HCT116 (cell line): Measurements from ENCODE around the gene KLK6. TPM values are rescaled to one million over a fixed set of nuclear protein-coding genes. Genes with fewer than 3 reads are reported as not detected.

Source experiments
- ATAC-seq: fragments of 200-7000 bp; cut with Tn5 transposase; 2 replicates; pipeline ENCODE4 v1.9.1; 2020; ENCODE audit warnings: mild to moderate bottlenecking, moderate library complexity
- BruUV-seq: library from RNA; stranded (reverse); fragments of 400-500 nt; replicated peaks from 2 replicates; lab custom pipeline; 2021; lab: Mats Ljungman, UMichigan
- CTCF ChIA-PET: fragments of 300-600 bp; sonication (Branson Sonifier 250); formaldehyde crosslinking; loops from one replicate; lab custom pipeline; 2021; ENCODE audit warnings: antibody characterized with exemption; lab: Charles Lee
- POLR2A ChIA-PET: fragments of 300-600, 350-600 bp; sonication (Branson Sonifier 250); formaldehyde crosslinking; loops from one replicate; lab custom pipeline; 2021; ENCODE audit warnings: antibody characterized with exemption; lab: Charles Lee
- RAD21 ChIA-PET, 2 experiments: fragments of 300-600 bp; sonication (Branson Sonifier 250); formaldehyde crosslinking; loops; one replicate each; lab custom pipeline; 2023; ENCODE audit warnings: low total read pairs in 2 of 2; ENCODE audit not compliant: uncharacterized antibody in 2 of 2, unreplicated experiment in 2 of 2, low non-redundant PET in 1 of 2; lab: Charles Lee
- DNase-seq: peaks from one replicate; pipeline ENCODE4 v3.0.0-alpha.2; 2010; ENCODE audit warnings: low read depth, low spot score
- H2AFZ ChIP-seq: fragments of 200-600 bp; shearing (Covaris generic), sonication (generic); 2 replicates; pipeline ENCODE4 v1.6.1; 2017; ENCODE audit warnings: low read depth, mixed run types, mixed read lengths, antibody characterized with exemption, low read length; ENCODE audit not compliant: poor library complexity, severe bottlenecking
- H3K27ac ChIP-seq: 2 replicates; pipeline ENCODE4 v1.5.1; 2012; ENCODE audit warnings: low read depth, low read length
- H3K27me3 ChIP-seq: fragments of 200-600 bp; sonication (generic); 2 replicates; pipeline ENCODE4 v1.6.1; 2016; ENCODE audit warnings: mixed run types, low read length, mixed read lengths; ENCODE audit not compliant: insufficient read depth
- H3K36me3 ChIP-seq, 2 experiments: fragments of 200-500 bp in 1 of 2; fragments of 200-600 bp in 1 of 2; sonication (Bioruptor generic) in 1 of 2; sonication (generic) in 1 of 2; 2 replicates each; pipeline versions ENCODE4 v1.5.1 to v1.6.1; 2014 to 2016; ENCODE audit warnings: low read length in 2 of 2, inconsistent platforms in 1 of 2, mixed read lengths in 1 of 2, mixed run types in 1 of 2; ENCODE audit not compliant: insufficient read depth in 2 of 2, control insufficient read depth in 1 of 2
- H3K4me1 ChIP-seq, 2 experiments: fragments of 200-600 bp in 1 of 2; sonication (generic) in 1 of 2; 2 replicates each; pipeline versions ENCODE4 v1.5.1 to v1.6.1; 2012 to 2017; ENCODE audit warnings: low read length in 2 of 2, inconsistent platforms in 1 of 2, mild to moderate bottlenecking in 1 of 2, mixed read lengths in 1 of 2, mixed run types in 1 of 2, moderate library complexity in 1 of 2; ENCODE audit not compliant: insufficient read depth in 2 of 2, control insufficient read depth in 1 of 2
- H3K4me2 ChIP-seq: fragments of 200-600 bp; sonication (generic); 2 replicates; pipeline ENCODE4 v1.6.1; 2017; ENCODE audit warnings: mixed run types, low read length, mixed read lengths
- H3K4me3 ChIP-seq, 2 experiments: fragments of 200-600 bp in 1 of 2; sonication (generic) in 1 of 2; replicated peaks in 1 of 2; 2 replicates each; pipeline ENCODE4 v1.5.1; 2011 to 2016; ENCODE audit warnings: low read length in 2 of 2, control low read depth in 1 of 2, low read depth in 1 of 2, mild to moderate bottlenecking in 1 of 2, mixed read lengths in 1 of 2, mixed run types in 1 of 2
- H3K79me2 ChIP-seq: fragments of 200-600 bp; sonication (generic); 2 replicates; pipeline ENCODE4 v1.6.1; 2017; ENCODE audit warnings: mild to moderate bottlenecking, mixed run types, low read length, moderate library complexity, mixed read lengths; ENCODE audit not compliant: insufficient read depth
- H3K9ac ChIP-seq: fragments of 200-600 bp; sonication (generic); 2 replicates; pipeline ENCODE4 v1.6.1; 2016; ENCODE audit warnings: low read length, mixed read lengths
- H3K9me2 ChIP-seq: fragments of 200-600 bp; sonication (generic), shearing (Covaris generic); 2 replicates; pipeline ENCODE4 v1.6.1; 2017; ENCODE audit warnings: mixed run types, mild to moderate bottlenecking, moderate library complexity; ENCODE audit not compliant: insufficient read depth
- H3K9me3 ChIP-seq, 2 experiments: fragments of 200-500 bp in 1 of 2; fragments of 200-600 bp in 1 of 2; sonication (Bioruptor generic) in 1 of 2; sonication (generic) in 1 of 2; 2 replicates each; pipeline ENCODE4 v1.6.1; 2014 to 2017; ENCODE audit warnings: low read length in 2 of 2, mixed read lengths in 2 of 2, inconsistent platforms in 1 of 2, low read depth in 1 of 2, mild to moderate bottlenecking in 1 of 2, mixed run types in 1 of 2, moderate library complexity in 1 of 2; ENCODE audit not compliant: control insufficient read depth in 1 of 2, insufficient read depth in 1 of 2
- H4K20me1 ChIP-seq: fragments of 200-600 bp; sonication (generic), shearing (Covaris generic); 2 replicates; pipeline ENCODE4 v1.6.1; 2017; ENCODE audit warnings: mixed run types, mild to moderate bottlenecking, moderate library complexity; ENCODE audit not compliant: insufficient read depth
- ATF3 ChIP-seq: IDR thresholded peaks from 2 replicates; pipeline ENCODE4 v1.6.1; 2012
- CBX3 ChIP-seq: IDR thresholded peaks from 2 replicates; pipeline ENCODE4 v1.6.1; 2012; ENCODE audit warnings: low read depth
- CEBPB ChIP-seq: IDR thresholded peaks from 2 replicates; pipeline ENCODE4 v1.6.1; 2012; ENCODE audit warnings: low read depth
- ELF1 ChIP-seq: IDR thresholded peaks from 2 replicates; pipeline ENCODE4 v1.6.1; 2012; ENCODE audit warnings: low read depth, borderline replicate concordance
- EZH2 ChIP-seq: fragments of 200-600 bp; sonication (generic); IDR thresholded peaks from 2 replicates; pipeline ENCODE4 v1.6.1; 2017; ENCODE audit warnings: antibody characterized with exemption, mixed run types
- MAX ChIP-seq: IDR thresholded peaks from 2 replicates; pipeline ENCODE4 v1.6.1; 2012
- SRF ChIP-seq: IDR thresholded peaks from 2 replicates; pipeline ENCODE4 v1.6.1; 2012; ENCODE audit warnings: low read depth
- TCF7L2 ChIP-seq: IDR thresholded peaks from 2 replicates; pipeline ENCODE4 v1.7.0; 2011; ENCODE audit warnings: borderline replicate concordance, inconsistent platforms; ENCODE audit not compliant: insufficient read depth, insufficient read length; ENCODE audit errors: extremely low read depth
- YY1 ChIP-seq: IDR thresholded peaks from 2 replicates; pipeline ENCODE4 v1.6.1; 2011; ENCODE audit warnings: low read length, low read depth, moderate library complexity, mild to moderate bottlenecking; ENCODE audit not compliant: insufficient replicate concordance; ENCODE audit errors: extremely low read depth
- ZBTB33 ChIP-seq: IDR thresholded peaks from 2 replicates; pipeline ENCODE4 v1.6.1; 2011; ENCODE audit warnings: mild to moderate bottlenecking, low read length, moderate library complexity; ENCODE audit not compliant: insufficient replicate concordance; ENCODE audit errors: extremely low read depth
- ZFX ChIP-seq: fragments of 450-650 bp; IDR thresholded peaks from 2 replicates; pipeline ENCODE4 v1.6.1; 2017
- intact Hi-C: fragments of 100-400 bp; cut with micrococcal nuclease; formaldehyde crosslinking; loops from 2 replicates; pipeline ENCODE4 v1.10.0; 2022
- total RNA-seq: library from RNA; stranded (reverse); gene quantifications from one replicate; pipeline ENCODE4 v1.2.1, GENCODE V29; 2021; ENCODE audit not compliant: unreplicated experiment

KLK6 gene
- total RNA-seq, 1 experiment from 2014 or later, result 40.5 TPM

GRCh38 chr19:50944795-50945194 is 24.6 kb downstream of the KLK6 start:
- Histone ChIP-seq H3K27ac (no peak overlapping the region), H3K4me2 (no peak overlapping the region), H3K27me3 (no peaks in the 10 kb centered on the region), H3K4me1 (peaks cover 2 to 9% of the 10 kb centered on the region in 2 experiments; a peak in 3 of 4 replicates), H3K79me2 (no peaks in the 10 kb centered on the region), H3K9ac (no peak overlapping the region), H4K20me1 (no peaks in the 10 kb centered on the region), H3K9me2 (no peaks in the 10 kb centered on the region), H3K9me3 (no peaks in the 10 kb centered on the region), H3K4me3 (no peak overlapping the region), H2AFZ (no peak overlapping the region), H3K36me3 (no peaks in the 10 kb centered on the region)
- ChIA-PET RAD21 (no interaction called here), POLR2A (no interaction called here), CTCF (no interaction called here)
- TF ChIP-seq TCF7L2 (no peak), CBX3 (no peak), YY1 (no peak), ZBTB33 (no peak), MAX (no peak), CEBPB (no peak), ZFX (no peak), SRF (no peak), EZH2 (no peak), ELF1 (no peak), ATF3 (no peak)
- intact Hi-C loops, result no loop called here
- ATAC-seq (no peak), DNase-seq (no peak)
- no TSS peak for BruUV-seq
